EL (cell line): ENCODE data around the gene TUBB1.
A peak's percentile ranks its signal among the peaks of the same experiment; 100 is the strongest.
"Not testable (repeated sequence)": the region's sequence is repeated elsewhere in the genome, so short reads cannot be mapped to it uniquely, and the experiment has no call there.

Source experiments
- DNase-seq: peaks from one replicate; pipeline ENCODE4 v3.0.0-alpha.2; 2016

Gene TUBB1

GRCh38 chr20:59024111-59024530 lies 4.9 kb downstream of the TUBB1 start:
- DNase-seq: no peak

- no peak for DNase-seq
These were observed 5.9 kb downstream of the TUBB1 start for GRCh38 chr20:59025086-59025485.

GRCh38 chr20:59025511-59025910 lies 6.3 kb downstream of the TUBB1 start:
- no peak for DNase-seq

- no peak for DNase-seq
These were observed 7.9 kb downstream of the TUBB1 start for GRCh38 chr20:59026904-59027740.

GRCh38 chr20:59027741-59028320 lies 8.6 kb downstream of the TUBB1 start:
- peak; percentile 58 for DNase-seq

GRCh38 chr20:59028812-59029211 lies 9.6 kb downstream of the TUBB1 start:
- DNase-seq: no peak

- DNase-seq: no peak
These were observed 11.8 kb downstream of the TUBB1 start for GRCh38 chr20:59030911-59031563.

GRCh38 chr20:59031564-59032022 lies 12.4 kb downstream of the TUBB1 start:
- no peak for DNase-seq

- DNase-seq: peak; percentile 96
These were observed 12.9 kb downstream of the TUBB1 start, which contains the start of gene ATP5F1E for GRCh38 chr20:59032023-59032712. Gene ATP5F1E, minus strand, starts transcription at chr20:59032335. Its CDS starts 84 bp downstream, at chr20:59032251.

- no peak for DNase-seq
These were observed 13.5 kb downstream of the TUBB1 start for GRCh38 chr20:59032713-59033059.

GRCh38 chr20:59033093-59033492 lies 13.9 kb downstream of the TUBB1 start:
- DNase-seq: no peak

- no peak for DNase-seq
These were observed 14.5 kb downstream of the TUBB1 start for GRCh38 chr20:59033616-59034165.

GRCh38 chr20:59035381-59035780 lies 16.2 kb downstream of the TUBB1 start:
- no peak for DNase-seq

GRCh38 chr20:59037386-59037785 lies 18.2 kb downstream of the TUBB1 start:
- no peak for DNase-seq

- no peak for DNase-seq
These were observed 20.0 kb downstream of the TUBB1 start for GRCh38 chr20:59039233-59039632.

GRCh38 chr20:59040667-59041066 lies 21.4 kb downstream of the TUBB1 start:
- DNase-seq: no peak

- not testable (repeated sequence) for DNase-seq
These were observed 22.3 kb downstream of the TUBB1 start for GRCh38 chr20:59041487-59041886.

- DNase-seq: peak; percentile 44
These were observed 23.0 kb downstream of the TUBB1 start, which contains the start of gene PRELID3B for GRCh38 chr20:59042151-59042795. Gene PRELID3B, minus strand, starts transcription at chr20:59042786. Its CDS starts 56 bp downstream, at chr20:59042730.

- DNase-seq: peak; percentile 93
These were observed 23.8 kb downstream of the TUBB1 start for GRCh38 chr20:59042796-59043631.

GRCh38 chr20:59043698-59044097 lies 24.5 kb downstream of the TUBB1 start:
- peak; percentile 52 for DNase-seq

- no peak for DNase-seq
These were observed 25.1 kb downstream of the TUBB1 start for GRCh38 chr20:59044295-59044694.
